ENCODE measurements around the gene C3.
"Not testable (repeated sequence)": the region's sequence is repeated elsewhere in the genome, so short reads cannot be mapped to it uniquely, and the experiment has no call there.

Gene C3

DNA sequence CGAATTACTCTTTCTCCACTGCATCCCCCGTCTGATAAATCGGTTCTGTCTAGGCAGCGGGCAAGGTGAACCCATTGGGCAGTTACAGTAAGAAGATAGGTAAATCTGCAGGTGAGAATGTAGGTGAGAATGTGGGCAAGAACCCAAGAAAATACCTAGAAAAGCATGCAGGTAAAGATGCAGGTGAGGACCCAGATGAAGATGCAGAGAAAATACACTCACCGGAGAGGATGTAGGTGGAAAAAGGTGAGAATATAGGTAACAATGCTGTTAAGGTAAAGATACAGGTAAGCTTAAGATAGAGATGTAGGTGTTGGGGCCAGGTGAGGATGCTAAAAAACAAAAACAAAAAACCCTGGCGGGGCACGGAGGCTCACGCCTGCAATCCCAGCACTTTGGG is 44.2 kb downstream of the C3 start:
- intact Hi-C loops (cut with DNase I), result no loop called here
- no peak for DNase-seq

DNA sequence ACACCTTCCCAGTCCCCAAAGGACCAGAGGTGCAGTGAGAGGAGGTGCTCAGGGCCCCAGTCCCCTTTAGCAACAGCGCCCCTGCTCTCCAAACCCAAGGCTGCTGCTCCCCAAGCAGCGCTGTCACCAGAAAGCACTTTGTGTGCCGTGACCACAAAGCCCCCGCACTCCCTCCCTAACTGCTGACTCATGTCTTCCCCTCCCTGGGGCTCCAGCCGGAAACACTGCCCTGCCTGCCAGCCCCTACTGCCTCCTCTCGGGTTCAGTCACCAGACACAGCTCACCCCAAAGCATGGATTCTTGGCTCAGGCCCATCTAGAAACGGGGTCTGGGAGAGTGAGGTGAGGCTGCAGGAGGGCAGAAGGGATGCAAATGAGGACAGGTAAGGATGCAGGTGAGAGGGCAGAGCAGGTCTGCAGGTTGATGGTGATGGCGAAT is 45.6 kb downstream of the C3 start:
- intact Hi-C loops (cut with DNase I), result no loop called here
- peak in 4 of 10 donors; percentile 21 to 88 (median 56) for DNase-seq

DNA sequence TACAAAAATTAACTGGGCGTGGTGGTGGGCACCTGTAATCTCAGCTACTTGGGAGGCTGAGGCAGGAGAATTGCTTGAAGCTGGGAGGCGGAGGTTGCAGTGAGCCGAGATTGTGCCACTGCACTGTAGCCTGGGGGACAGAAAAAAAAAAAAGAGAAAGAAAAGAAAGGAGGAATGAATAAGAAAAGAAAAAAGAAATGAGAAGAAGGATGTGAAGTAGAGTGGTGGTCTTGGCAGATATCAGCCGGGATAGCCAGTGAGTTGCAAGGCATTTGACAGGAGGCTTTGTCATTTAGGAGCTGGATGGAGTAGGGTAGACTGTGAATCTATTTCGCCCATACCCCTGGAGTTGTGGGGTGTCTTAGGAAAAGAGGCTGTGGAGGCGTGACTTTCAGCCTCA is 46.0 kb downstream of the C3 start:
- DNase-seq; intact Hi-C loops (cut with DNase I): not testable (repeated sequence)

DNA sequence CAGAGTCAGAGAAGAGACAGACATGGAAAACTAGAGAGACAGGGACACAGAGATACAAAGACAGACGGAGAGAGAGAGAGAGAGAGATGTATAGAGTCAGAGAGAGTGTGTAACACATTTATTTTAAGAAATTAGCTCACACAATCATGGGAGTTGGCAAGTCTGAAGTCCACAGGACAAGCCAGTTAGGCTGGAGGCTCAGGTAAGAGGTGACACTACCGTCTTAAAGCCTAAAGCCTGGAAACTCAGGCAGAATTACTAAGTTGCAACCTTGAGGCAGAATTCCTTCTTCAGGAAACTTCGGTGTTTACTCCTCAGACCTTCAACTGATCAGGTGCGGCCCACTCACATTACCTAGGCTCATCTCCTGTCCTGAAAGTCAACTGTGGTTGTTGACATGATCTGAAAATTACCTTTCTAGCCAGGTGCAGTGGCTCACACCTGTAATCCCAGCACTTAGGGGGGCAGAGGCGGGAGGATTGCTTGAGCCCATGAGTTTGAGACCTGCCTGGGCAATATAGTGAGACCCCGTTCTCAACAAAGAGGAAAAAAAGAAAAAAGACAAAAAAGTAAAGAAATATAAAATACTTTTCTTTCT is 47.7 kb downstream of the C3 start:
- DNase-seq, result peak in 1 of 10 donors; percentile 16
- intact Hi-C loops (cut with DNase I), result no loop called here

DNA sequence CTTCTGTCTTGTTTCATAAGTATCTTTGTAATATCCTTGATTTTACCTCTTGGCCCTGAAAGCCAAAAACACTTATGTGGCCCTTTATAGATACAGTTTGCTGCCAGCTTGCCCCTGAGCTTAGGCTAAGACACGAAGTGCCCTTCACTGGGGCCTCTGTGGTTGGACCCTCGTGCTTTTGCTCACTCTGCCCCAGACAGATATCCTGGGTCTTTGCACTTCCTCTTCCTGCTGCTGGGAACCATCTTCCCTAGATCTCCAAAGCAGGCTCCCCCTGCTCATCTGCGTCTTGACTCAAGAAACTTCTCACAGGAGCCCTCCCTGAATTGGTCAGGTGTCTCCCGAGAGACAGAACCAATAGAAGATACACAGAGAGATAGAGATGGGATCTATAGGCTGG is 48.5 kb downstream of the C3 start:
- intact Hi-C loops (cut with DNase I), result no loop called here
- DNase-seq, result peak in 2 of 10 donors; percentile 34 to 39

DNA sequence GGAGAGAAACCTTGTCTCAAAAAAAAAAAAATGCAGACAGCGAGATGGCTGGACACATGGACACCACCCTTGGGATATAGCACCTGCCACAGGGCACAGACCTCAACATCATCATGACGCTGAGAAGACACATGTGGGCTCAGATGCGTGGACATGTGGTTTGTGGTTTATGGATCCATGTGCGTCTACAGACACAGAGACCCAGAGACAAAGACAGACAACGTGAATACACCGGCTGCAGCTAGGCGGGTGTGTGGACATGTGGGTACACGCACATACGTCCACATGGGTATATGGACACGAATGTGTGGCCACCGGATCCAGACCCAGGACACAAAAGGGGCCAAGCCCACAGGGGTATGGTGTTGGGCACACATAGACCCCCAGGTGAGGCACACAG is 51.8 kb downstream of the C3 start:
- intact Hi-C loops (cut with DNase I), result no loop called here
- peak in 2 of 10 donors; percentile 20 to 41 for DNase-seq

DNA sequence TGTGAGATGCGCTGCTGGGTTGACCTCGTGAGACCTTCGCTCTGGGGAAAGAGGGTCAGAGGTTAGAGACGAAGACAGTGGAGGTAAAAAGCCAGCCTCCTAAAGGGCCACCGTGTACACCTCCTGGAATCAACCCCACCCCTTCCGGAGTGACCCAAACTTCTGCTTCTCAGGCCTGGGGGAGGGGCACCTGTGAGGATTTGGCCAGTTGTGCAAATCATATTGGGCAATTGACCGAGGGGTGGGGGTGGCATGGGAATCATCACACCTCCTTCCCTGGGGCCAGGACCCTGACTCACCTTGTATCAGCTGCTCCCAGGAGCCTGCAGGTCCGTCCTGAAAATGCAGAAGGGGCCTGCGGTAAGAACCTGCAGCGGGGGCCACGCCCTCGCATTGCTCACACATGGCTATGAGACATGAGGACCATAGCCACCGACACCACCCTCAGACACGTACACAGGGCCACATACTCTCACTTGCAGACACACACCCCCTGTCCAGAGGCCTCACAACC is 53.3 kb downstream of the C3 start:
- intact Hi-C loops (cut with DNase I), result no loop called here

DNA sequence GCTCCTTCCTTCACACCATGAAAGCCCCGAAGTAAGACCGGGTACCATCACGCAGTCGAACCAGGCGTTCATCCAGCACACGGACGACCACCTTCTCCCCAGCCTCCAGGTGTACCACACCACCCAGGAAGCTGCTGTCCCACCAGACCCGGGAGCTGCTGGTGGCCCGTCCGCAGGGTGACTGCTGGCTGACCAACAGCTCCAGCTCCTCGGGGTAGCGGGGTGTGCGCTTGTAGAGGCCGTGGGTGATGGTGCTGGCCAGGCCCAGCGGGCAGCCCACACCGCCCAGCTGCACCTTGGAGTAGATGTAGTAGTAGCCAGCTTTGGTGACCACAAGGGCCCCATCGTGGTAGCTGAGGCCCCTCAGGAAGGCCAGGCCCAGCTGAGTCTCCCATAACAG is 55.5 kb downstream of the C3 start:
- intact Hi-C loops (cut with DNase I), result no loop called here
- DNase-seq, result peak in 2 of 10 donors; percentile 39 to 84

More for the DNA sequence above, 53.3 kb downstream of the C3 start:
- DNase-seq, result peak in 2 of 10 donors; percentile 48 to 61

DNA sequence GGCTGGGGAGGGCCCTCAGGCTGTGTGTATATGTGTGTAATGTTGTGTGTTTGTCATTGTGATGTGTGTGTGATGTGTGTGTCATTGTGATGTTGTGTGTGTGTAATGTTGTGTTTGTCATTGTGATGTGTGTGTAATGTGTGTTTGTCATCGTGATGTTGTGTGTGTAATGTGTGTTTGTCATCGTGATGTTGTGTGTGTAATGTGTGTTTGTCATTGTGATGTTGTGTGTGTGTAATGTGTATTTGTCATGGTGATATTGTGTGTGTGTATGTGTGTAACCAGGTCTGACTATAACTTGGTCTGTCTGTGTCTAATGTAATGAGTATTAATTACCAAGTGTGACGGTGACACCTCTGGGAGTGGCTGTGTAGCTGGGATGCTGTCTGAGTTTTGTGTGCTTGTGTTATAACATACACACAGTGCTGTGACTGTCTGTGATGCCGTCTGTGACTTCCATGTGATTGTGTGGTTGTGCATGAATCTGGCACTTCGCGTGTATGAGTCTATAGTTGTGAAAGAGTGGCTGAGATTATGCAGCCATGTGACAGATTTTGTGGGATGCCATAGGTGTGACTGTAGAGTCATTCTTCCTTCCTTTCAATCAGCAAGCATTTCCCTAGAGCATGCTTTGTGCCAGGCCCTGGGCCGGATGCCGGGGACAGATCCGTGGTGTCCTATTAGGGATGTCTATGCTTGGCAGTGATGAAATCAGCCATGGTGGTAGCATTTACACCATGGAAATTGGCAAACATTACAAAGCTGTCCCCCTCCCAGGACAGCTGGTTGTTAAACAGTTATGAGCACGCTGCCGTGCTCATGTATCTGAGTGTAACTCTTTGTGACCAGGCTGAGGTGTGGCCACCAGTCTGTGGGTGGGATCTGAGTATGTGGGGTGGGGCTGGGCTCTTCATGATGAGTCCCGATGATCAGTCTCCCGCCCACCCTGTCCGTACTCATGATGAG is 56.9 kb downstream of the C3 start:
- intact Hi-C loops (cut with DNase I), result no loop called here
- peak in 2 of 10 donors; percentile 41 to 43 for DNase-seq

DNA sequence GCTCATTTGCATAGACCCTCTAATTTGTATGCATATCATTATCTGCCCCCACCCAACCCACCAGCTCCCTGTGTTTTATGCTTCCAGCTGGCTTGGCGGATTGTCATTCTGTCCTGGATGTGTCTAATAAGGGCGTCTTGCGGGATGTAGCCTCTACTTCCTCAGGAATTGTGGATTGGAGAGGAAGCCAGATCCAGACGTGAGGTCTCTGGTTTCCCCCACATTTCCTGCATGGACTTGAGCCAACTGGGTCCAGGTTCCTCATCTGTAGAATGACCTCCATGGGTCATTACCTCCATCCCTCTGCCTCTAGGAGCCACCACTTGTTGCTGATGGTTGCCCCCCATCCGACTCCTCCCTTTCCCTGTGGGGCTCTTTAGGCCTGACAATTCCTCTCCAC is 57.7 kb downstream of the C3 start:
- peak in 1 of 10 donors; percentile 33 for DNase-seq
- intact Hi-C loops (cut with DNase I), result no loop called here

DNA sequence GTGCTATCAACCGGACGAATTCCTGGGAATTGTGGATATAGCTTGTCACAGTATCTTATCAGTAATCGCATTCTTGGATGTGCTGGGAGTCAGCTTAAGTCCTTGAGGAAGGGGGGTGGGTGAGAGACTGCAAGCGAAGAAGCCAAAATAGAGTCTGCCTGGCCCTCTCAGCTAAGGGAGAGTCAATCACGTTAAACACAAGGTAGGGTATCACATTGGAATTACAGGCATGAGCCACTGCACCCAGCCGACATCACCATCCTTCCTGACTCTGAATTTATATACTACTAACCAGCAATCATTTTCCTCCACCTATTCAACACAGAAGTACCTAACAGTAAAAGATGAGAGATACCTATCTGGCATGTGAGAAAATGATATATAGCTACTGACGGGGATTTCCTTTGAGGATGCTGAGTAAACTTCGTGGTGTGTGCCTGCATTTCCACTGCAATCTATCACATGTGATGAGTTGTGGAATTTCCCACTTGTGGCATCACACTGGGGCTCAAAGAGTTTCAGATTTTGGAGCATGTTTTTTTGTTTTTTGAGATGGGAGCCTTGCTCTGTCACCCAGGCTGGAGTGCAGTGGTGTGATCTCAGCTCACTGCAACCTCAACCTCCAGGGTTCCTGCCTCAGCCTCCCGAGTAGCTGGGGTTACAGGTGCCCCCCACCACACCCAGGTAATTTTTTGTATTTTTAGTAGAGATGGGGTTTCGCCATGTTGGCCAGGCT is 58.8 kb downstream of the C3 start:
- intact Hi-C loops (cut with DNase I), result not testable (repeated sequence)
- peak in 1 of 10 donors; percentile 49 for DNase-seq

DNA sequence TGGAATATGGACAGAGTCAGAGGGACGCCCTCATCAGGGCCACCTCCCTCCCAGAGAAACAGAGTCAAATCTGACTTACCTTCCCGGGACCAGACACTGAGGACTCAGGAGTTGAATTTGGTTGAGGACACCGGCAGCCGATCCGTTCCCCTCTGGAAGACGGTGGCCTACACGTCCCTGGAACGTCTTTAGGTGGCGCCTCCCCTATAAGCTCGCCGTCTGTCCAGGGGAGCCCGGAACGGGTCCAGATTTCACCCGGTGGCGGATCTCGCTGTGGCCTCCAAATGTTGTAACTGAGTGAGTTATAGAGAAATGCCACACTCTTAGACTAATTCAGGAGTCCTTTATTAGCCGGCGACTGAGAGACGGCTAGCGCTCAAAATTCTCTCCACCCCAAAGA is 59.5 kb downstream of the C3 start:
- DNase-seq, result peak in 2 of 10 donors; percentile 38 to 72
- intact Hi-C loops (cut with DNase I), result no loop called here

DNA sequence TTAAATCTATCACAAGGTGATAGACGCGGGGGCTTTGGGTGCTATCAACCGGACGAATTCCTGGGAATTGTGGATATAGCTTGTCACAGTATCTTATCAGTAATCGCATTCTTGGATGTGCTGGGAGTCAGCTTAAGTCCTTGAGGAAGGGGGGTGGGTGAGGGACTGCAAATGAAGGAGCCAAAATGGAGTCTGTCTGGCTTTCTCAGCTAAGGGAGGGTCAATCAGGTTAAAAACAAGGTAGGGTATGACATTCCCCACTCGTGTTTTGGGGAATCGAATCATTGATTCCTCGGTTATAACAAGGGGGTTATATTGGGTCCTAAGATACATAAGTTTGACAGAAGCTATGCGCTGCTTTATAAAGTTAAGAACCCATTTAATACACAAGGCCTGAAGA is 64.1 kb downstream of the C3 start:
- intact Hi-C loops (cut with DNase I); DNase-seq: not testable (repeated sequence)

DNA sequence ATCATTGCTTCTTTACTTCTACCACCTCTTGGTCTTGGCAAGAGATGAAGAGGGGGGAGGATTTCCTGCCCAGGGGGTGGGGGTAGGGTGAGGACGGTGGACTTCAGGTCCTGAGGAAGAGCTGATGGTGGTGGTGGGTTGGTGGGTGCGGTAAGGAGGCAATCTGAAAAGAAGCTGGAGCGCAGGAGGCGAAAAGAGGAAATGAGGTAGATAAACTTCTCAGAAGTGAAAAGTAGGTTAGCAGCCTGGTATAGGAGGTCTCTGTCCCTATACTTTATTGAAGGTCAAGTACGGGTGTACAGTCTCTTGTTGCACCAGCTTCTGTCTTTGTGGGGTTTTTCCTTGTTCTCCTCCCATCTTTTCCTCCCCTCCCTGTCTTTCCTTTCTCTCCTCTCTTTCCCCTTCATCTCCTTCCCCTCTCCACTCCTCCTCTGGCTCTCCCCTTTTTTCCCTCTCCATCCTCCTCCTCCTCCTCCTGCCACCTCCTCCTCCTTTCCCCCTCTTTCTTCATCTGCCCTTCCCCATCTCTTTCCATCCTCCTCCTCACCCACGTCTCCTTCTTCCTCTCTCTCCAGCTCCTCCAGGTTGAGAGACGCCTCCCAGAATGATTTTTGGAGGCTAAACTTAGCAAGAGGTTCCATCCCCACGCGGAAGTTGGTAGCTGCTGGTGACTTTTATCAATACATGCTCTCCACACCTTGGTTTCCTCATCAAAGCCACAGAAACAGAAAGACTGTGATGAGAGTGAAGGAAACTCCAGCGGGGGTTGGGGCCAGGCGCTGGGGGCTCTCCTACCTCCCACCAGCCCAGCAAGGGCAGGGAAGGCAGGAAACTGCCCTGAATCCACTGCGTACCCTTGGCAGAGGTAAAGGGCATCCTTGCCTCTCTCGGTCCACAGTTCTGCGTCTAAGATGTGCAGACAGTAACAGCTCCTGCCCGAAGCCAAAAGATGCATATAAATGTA is 65.8 kb downstream of the C3 start:
- no peak for DNase-seq
- intact Hi-C loops (cut with DNase I), result no loop called here

DNA sequence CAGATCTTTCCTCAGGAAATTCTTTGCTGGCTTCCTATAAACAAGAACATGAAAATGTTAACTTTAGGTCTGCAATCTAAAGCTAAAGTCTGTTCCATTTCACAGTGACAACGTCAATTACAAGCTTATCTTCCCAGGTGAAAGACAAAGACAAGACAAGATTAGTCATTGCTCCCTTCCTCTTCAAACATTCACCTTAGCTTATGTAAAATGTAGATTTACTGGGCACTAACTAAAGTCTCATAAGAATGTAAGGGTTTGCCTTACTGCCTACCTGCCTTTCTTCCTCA is 67.7 kb downstream of the C3 start:
- intact Hi-C loops (cut with DNase I), result no loop called here
- no peak for DNase-seq

DNA sequence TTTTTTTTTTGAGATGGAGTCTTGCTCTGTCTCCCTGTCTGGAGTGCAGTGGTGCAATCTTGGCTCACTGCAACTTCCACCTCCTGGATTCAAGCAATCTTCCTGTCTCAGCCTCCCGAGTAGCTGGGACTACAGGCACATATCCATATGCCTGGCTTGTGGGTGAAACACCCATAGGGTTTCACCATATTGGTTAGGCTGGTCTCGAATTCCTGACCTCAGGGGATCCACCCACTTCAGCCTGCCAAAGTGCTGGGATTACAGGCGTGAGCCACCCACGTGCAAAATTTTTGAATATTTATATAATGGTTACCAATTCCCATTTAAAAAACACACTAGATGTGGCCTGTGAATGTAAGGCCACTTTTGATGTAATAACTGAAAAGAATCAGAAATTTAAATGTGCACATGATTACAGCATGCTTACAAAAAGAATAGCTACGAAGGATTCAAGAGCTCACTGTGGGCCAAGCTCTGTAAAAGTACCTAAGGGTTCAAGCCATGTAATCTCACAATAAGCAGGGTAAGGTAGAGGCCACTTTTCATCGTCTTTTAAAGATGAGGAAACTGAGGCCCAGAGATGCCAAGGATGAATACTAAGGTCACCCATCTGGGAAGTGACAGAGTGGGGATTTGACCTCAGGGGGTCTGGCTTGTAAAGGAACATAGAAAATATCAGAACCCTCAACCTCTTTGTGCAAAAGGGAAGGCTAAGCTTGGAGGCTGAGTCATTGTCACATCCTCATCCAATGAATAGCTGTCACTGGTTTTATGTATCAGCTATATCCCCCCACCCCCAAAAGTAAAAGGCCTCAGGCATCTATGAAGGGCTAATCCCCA is 68.3 kb downstream of the C3 start:
- peak in 1 of 10 donors; percentile 8 for DNase-seq
- intact Hi-C loops (cut with DNase I), result no loop called here

DNA sequence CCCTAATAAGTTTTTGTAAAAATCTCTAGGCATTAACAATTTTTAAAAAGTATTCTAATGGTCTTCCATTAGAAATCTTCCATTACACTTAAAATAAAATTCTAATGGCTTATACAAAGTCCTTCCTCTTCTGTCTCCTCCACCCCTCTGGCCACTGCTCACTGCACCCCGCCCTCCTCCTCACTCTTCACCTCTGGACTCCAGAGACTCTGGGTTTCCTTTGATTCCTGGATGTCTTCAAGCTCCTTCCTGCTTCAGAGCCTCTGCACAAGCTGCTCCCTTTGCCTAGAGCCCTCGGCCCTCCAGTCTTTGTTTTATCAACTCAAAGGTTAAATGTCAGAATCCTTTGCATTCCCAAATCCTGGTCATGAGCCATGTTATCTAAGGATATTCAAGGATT is 71.3 kb downstream of the C3 start:
- DNase-seq, result peak in 2 of 10 donors; percentile 21 to 24
- intact Hi-C loops (cut with DNase I), result no loop called here

DNA sequence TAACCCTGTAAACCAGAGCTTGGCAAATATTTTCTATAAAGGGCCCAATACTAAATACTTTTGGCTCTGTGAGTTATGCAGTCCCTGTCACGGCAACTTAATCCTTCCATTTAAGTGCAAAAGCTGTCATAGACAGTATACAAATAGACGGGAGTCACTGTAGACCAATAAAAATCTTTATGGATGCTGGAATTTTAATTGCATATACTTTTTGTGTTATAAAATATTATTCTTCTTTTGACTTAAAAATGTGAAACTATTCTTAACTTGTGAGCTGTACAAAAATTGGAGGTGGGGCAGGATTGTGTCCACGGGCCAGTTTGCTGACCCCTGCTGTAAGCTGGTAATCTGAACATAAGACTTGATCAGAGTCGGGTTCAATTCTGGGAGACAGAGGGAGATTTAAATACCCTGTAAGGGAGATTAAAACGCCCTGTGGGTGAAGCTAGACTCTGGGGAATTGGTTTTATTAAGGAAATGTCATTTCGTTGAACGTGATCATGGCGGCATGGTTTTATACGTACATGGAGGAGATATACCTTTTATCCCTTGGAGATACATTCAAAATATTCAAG is 72.2 kb downstream of the C3 start:
- peak in 2 of 10 donors; percentile 7 to 17 for DNase-seq
- intact Hi-C loops (cut with DNase I), result no loop called here

DNA sequence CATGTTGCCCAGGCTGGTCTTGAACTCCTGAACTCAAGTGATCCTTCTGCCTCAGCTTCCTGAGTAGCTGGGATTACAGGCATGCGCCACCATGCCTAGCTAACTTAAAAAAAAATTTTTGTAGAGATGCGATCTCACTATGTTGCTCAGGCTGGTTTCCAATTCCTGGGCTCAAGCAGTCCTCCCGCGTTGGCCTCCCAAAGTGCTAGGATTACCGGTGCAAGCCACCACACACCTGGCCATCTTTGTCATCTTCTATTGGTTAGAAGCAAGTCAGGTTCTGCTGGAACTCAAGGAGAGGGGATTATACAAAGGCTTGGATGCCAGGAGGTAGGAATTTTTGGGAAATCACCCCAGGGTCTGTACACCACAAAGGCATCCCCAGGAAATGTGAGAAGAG is 75.7 kb downstream of the C3 start:
- intact Hi-C loops (cut with DNase I), result no loop called here
- no peak for DNase-seq

Data from posterior cingulate gyrus (tissue), 11 donors.